ENCODE results near the gene TEX52. TPM values are rescaled to one million over a fixed set of nuclear protein-coding genes. Genes with fewer than 3 reads are reported as not detected.

Gene TEX52
- total and polyA plus RNA-seq, 10 of the 15 experiments (the other 5 are each of a cell fraction or from before 2014, with no cell fraction given): 0.23 TPM; not detected in 9

DNA sequence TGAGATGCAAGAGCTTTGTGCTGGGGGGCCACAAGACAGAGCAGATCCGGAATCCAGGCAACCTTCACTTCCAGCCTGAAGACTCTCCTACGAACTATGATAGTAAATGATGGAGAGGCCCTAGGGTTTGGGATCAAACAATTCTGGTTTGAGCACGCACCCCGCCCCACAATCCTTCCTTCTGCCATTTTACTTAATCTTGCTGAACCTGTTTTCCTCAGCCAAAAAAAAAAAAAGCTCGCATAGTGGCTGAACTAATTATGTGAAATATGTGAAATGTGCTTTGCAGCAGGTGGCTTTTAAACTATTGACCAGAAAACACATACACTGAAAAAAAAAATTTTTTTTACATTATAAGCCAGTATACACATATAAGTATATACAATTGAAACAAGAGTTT, 45.0 kb downstream of the TEX52 start:
- no peaks in the 10 kb centered on the region for H3K4me1 ChIP-seq (ENCODE audit: control insufficient read depth, insufficient read depth, low read length)
- H4K20me1 ChIP-seq (ENCODE audit: control insufficient read depth, insufficient read depth): no peaks in the 10 kb centered on the region
- FAIRE-seq (no peak), DNase-seq (ENCODE audit: low read depth, low spot score) (no peak), ATAC-seq (no peak)
- H2AFZ ChIP-seq (ENCODE audit: control insufficient read depth, low read depth, low read length): peak overlapping the region; percentile 71
- 53% methylated on average over 5 of the region's 5 CpGs for WGBS (ENCODE audit: insufficient coverage, insufficient replicate concordance, low lambda C conversion rate, missing lambda C conversion rate)
- SMC1A ChIA-PET (ENCODE audit: uncharacterized antibody, unreplicated experiment): no interaction called here
- H3K4me2 ChIP-seq (ENCODE audit: control insufficient read depth, insufficient read depth): peak overlapping the region; percentile 83
- no peaks in the 10 kb centered on the region for H3K27me3 ChIP-seq (replicated peaks in 1 of 2; ENCODE audit: control insufficient read depth in 2 of 2, insufficient read depth in 2 of 2, low read length in 1 of 2)
- intact Hi-C loops (cut with micrococcal nuclease; ENCODE audit: unreplicated experiment): loop anchor here (1.0 to 2.0 kb wide), 2 partner anchors 16 to 65 kb away; partner anchors contain the start of genes FOXM1 and RHNO1
- RAD21 ChIA-PET (ENCODE audit: unreplicated experiment): interaction anchor here (1.0 kb wide), 1 partner anchor 17 kb away, joined by 3 read pairs; the partner anchor contains the start of gene FKBP4
- H3K27ac ChIP-seq (ENCODE audit: control insufficient read depth, insufficient read depth): peak overlapping the region; percentile 72
- TF ChIP-seq RAD21 (IDR thresholded peaks at IDR 0.05; ENCODE audit: insufficient read depth, low read depth, low read length): no peak
- BruUV-seq (replicated peaks): TSS peak; percentile 81
- CTCF ChIA-PET: interaction anchor here (0.7 to 3.9 kb wide), 3 partner anchors 13 to 17 kb away, joined by 3 to 25 read pairs (median 17); partner anchors contain the start of gene FKBP4
- no peaks in the 10 kb centered on the region for H3K36me3 ChIP-seq (ENCODE audit: control insufficient read depth in 2 of 2, insufficient read depth in 2 of 2, low read length in 1 of 2)
- POLR2A ChIA-PET: interaction anchor here (1.5 to 1.7 kb wide), 2 partner anchors 15 to 17 kb away, joined by 4 to 6 read pairs; partner anchors contain the start of gene FKBP4
- peak overlapping the region; percentile 57; the same call in 1 of the 2 replicates for H3K9ac ChIP-seq (ENCODE audit: control insufficient read depth, insufficient read depth, low read length)
- no peaks in the 10 kb centered on the region for H3K9me3 ChIP-seq (replicated peaks; ENCODE audit: control insufficient read depth, insufficient read depth, low read length)
- H3K4me3 ChIP-seq: peak overlapping the region; percentile 74
- in situ Hi-C loops (cut with MboI): no loop called here
- H3K79me2 ChIP-seq (ENCODE audit: control insufficient read depth, insufficient read depth, low read length): peaks cover 18% of the 10 kb centered on the region

DNA sequence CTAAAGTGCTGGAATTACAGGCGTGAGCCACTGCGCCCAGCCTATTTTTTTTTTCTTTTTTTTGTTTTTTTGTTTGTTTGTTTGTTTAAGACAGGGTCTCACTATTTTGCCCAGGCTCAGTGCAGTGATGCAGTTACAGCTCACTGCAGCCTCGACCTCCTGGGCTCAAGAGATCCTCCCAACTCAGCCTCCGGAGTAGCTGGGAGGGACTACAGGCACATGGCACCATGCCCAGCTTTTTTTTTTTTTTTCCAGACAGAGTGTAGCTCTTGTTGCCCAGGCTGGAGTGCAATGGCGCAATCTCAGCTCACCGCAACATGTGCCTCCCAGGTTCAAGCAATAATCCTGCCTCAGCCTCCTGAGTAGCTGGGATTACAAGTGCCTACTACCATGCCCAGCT, 50.1 kb downstream of the TEX52 start:
- H2AFZ ChIP-seq (ENCODE audit: control insufficient read depth, low read depth, low read length): no peak overlapping the region
- H3K4me2 ChIP-seq (ENCODE audit: control insufficient read depth, insufficient read depth): no peak overlapping the region
- no peak overlapping the region for H3K9ac ChIP-seq (ENCODE audit: control insufficient read depth, insufficient read depth, low read length)
- no TSS peak for BruUV-seq (replicated peaks)
- H3K79me2 ChIP-seq (ENCODE audit: control insufficient read depth, insufficient read depth, low read length): peaks cover 2% of the 10 kb centered on the region
- ATAC-seq: no peak
- H3K9me3 ChIP-seq (replicated peaks; ENCODE audit: control insufficient read depth, insufficient read depth, low read length): no peaks in the 10 kb centered on the region
- in situ Hi-C loops (cut with MboI): no loop called here
- RAD21 ChIA-PET (ENCODE audit: unreplicated experiment): no interaction called here
- no peaks in the 10 kb centered on the region for H3K27me3 ChIP-seq (replicated peaks in 1 of 2; ENCODE audit: control insufficient read depth in 2 of 2, insufficient read depth in 2 of 2, low read length in 1 of 2)
- DNase-seq (ENCODE audit: low read depth, low spot score): no peak
- SMC1A ChIA-PET (ENCODE audit: uncharacterized antibody, unreplicated experiment): no interaction called here
- WGBS (ENCODE audit: insufficient coverage, insufficient replicate concordance, low lambda C conversion rate, missing lambda C conversion rate): 84% methylated on average over 6 of the region's 6 CpGs
- POLR2A ChIA-PET: interaction anchor here (0.7 kb wide), 1 partner anchor 11 kb away, joined by 4 read pairs; no protein-coding TSS in a partner anchor
- intact Hi-C loops (cut with micrococcal nuclease; ENCODE audit: unreplicated experiment): no loop called here
- H4K20me1 ChIP-seq (ENCODE audit: control insufficient read depth, insufficient read depth): no peaks in the 10 kb centered on the region
- CTCF ChIA-PET: no interaction called here
- H3K4me1 ChIP-seq (ENCODE audit: control insufficient read depth, insufficient read depth, low read length): peaks cover 14% of the 10 kb centered on the region
- peaks cover 9 to 13% of the 10 kb centered on the region in 2 experiments; a peak in 2 of 4 replicates for H3K36me3 ChIP-seq (ENCODE audit: control insufficient read depth in 2 of 2, insufficient read depth in 2 of 2, low read length in 1 of 2)
- no peak overlapping the region for H3K4me3 ChIP-seq
- H3K27ac ChIP-seq (ENCODE audit: control insufficient read depth, insufficient read depth): no peak overlapping the region
- FAIRE-seq: no peak
- TF ChIP-seq RFX5 (IDR thresholded peaks at IDR 0.05; ENCODE audit: low read depth, low read length) (no peak), CBFB (IDR thresholded peaks at IDR 0.05; ENCODE audit: low read depth) (no peak), BACH1 (IDR thresholded peaks at IDR 0.05; ENCODE audit: borderline replicate concordance) (no peak), ZBED1 (IDR thresholded peaks at IDR 0.05; ENCODE audit: borderline replicate concordance) (no peak), TBL1XR1 (IDR thresholded peaks at IDR 0.05; ENCODE audit: low read depth, low read length) (no peak), STAT3 (IDR thresholded peaks at IDR 0.05; ENCODE audit: low read depth, low read length) (no peak), NR2C2 (IDR thresholded peaks at IDR 0.05; ENCODE audit: borderline replicate concordance, control insufficient read depth, insufficient read length, low read depth) (no peak), JUNB (IDR thresholded peaks at IDR 0.05) (no peak), EP300 (IDR thresholded peaks at IDR 0.05; ENCODE audit: borderline replicate concordance in 1 of 2, control insufficient read depth in 1 of 2, low read depth in 2 of 2, low read length in 2 of 2) (no peak), SKIL (IDR thresholded peaks at IDR 0.05; ENCODE audit: low read depth, poor library complexity, severe bottlenecking) (no peak), RBBP5 (conservative IDR thresholded peaks at IDR 0.05) (no peak), RAD21 (IDR thresholded peaks at IDR 0.05; ENCODE audit: insufficient read depth, low read depth, low read length) (no peak), SIX5 (IDR thresholded peaks at IDR 0.05; ENCODE audit: low read depth, low read length, severe bottlenecking) (no peak), BHLHE40 (IDR thresholded peaks at IDR 0.05; ENCODE audit: borderline replicate concordance in 1 of 2, low read depth in 2 of 2, low read length in 1 of 2) (no peak), ETV6 (conservative IDR thresholded peaks at IDR 0.05 in 1 of 2, IDR thresholded peaks at IDR 0.05 in 1 of 2; ENCODE audit: borderline replicate concordance in 1 of 2, low read depth in 1 of 2) (no peak), POLR2AphosphoS2 (IDR thresholded peaks at IDR 0.05; ENCODE audit: low read depth, low read length) (no peak)
